GM23338 (cell line): ENCODE measurements around the gene DTHD1.

Experiments used
- CREB1 ChIP-seq: fragments of 250-450 bp; sonication (Bioruptor Pico); IDR thresholded peaks from 2 replicates; pipeline ENCODE4 v1.5.0; 2020; ENCODE audit warnings: low read depth, mild to moderate bottlenecking, moderate library complexity
- CTCF ChIP-seq, 2 experiments: fragments of 200-600 bp in 1 of 2; sonication (generic) in 1 of 2; conservative IDR thresholded peaks; 2 replicates each; pipeline versions ENCODE4 v1.5.1 to v1.6.1; 2016 to 2017; ENCODE audit warnings: antibody characterized with exemption in 2 of 2, low read depth in 2 of 2, mild to moderate bottlenecking in 2 of 2, moderate library complexity in 1 of 2
- ETS1 ChIP-seq: IDR thresholded peaks from 2 replicates; pipeline ENCODE4 v1.6.1; 2016; ENCODE audit warnings: antibody characterized with exemption
- EZH2 ChIP-seq: fragments of 200-600 bp; sonication (generic); IDR thresholded peaks from one replicate; pipeline ENCODE4 v1.8.0; 2017; ENCODE audit warnings: antibody characterized with exemption, mild to moderate bottlenecking, low read depth; ENCODE audit not compliant: unreplicated experiment
- EZH2phosphoT487 ChIP-seq: fragments of 200-600 bp; sonication (generic); IDR thresholded peaks from one replicate; pipeline ENCODE4 v1.8.1; 2018; ENCODE audit warnings: antibody characterized with exemption; ENCODE audit not compliant: unreplicated experiment
- JUNB ChIP-seq: IDR thresholded peaks from one replicate; pipeline ENCODE4 v1.6.1; 2016; ENCODE audit warnings: antibody characterized with exemption; ENCODE audit not compliant: unreplicated experiment
- NANOG ChIP-seq: IDR thresholded peaks from 2 replicates; pipeline ENCODE4 v1.6.1; 2016; ENCODE audit warnings: antibody characterized with exemption, borderline replicate concordance
- POLR2AphosphoS5 ChIP-seq: IDR thresholded peaks from 2 replicates; pipeline ENCODE4 v1.6.1; 2016; ENCODE audit warnings: antibody characterized with exemption, low read depth
- REST ChIP-seq: IDR thresholded peaks from one replicate; pipeline ENCODE4 v1.6.1; 2018; ENCODE audit warnings: antibody characterized with exemption; ENCODE audit not compliant: unreplicated experiment
- ZNF114 ChIP-seq: fragments of 250-450 bp; sonication (Bioruptor Pico); IDR thresholded peaks from 2 replicates; pipeline ENCODE4 v1.5.0; 2020; ENCODE audit warnings: mild to moderate bottlenecking, moderate library complexity
- ZNF331 ChIP-seq: fragments of 250-450 bp; sonication (Bioruptor Pico); IDR thresholded peaks from 2 replicates; pipeline ENCODE4 v1.5.0; 2020; ENCODE audit warnings: low read depth, mild to moderate bottlenecking, moderate library complexity
- ZNF462 ChIP-seq: fragments of 250-450 bp; sonication (Bioruptor Pico); IDR thresholded peaks from 2 replicates; pipeline ENCODE4 v1.5.0; 2020; ENCODE audit warnings: mild to moderate bottlenecking, moderate library complexity

- TF ChIP-seq POLR2AphosphoS5 (no peak), JUNB (no peak), CTCF (conservative IDR thresholded peaks at IDR 0.05; ENCODE audit: low read depth in 2 of 2) (no peak), EZH2 (no peak), CREB1 (no peak), EZH2phosphoT487 (no peak), REST (no peak), ZNF114 (CRISPR knock-in tag) (no peak), ETS1 (no peak), ZNF331 (no peak), NANOG (no peak), ZNF462 (no peak)
Measured at GRCh38 chr4:36264207-36264826, 17.1 kb upstream of the DTHD1 start.
